Measurements from ENCODE around the gene RUVBL2.
"Not testable (repeated sequence)": the region's sequence is repeated elsewhere in the genome, so short reads cannot be mapped to it uniquely, and the experiment has no call there.

- not testable (repeated sequence) for TF ChIP-seq EP300, CTCF, POLR2A (IDR thresholded peaks at IDR 0.05)
These were observed 31.4 kb downstream of the RUVBL2 start for GRCh38 chr19:49025088-49025487.

Measured in tibial nerve (tissue), 4 donors.